Erythroblast (primary cell): ENCODE results near the gene CHRNE.

Experiments used
- GATA1 ChIP-seq: IDR thresholded peaks from 2 replicates; pipeline ENCODE4 v1.6.1; 2011; ENCODE audit warnings: low read depth, mild to moderate bottlenecking, control low read depth, low read length, moderate library complexity
- POLR2A ChIP-seq: IDR thresholded peaks from 2 replicates; pipeline ENCODE4 v1.6.1; 2011; ENCODE audit warnings: mild to moderate bottlenecking, low read length

GRCh38 chr17:4863321-4863720 lies 39.6 kb downstream of the CHRNE start:
- no peak for TF ChIP-seq POLR2A
- TF ChIP-seq GATA1 = no peak
